ENCODE measurements around the gene TTYH1. TPM values are rescaled to one million over a fixed set of nuclear protein-coding genes. Genes with fewer than 3 reads are reported as not detected.
A peak's percentile ranks its signal among the peaks of the same experiment; 100 is the strongest.

The TTYH1 gene
- total and polyA plus RNA-seq, 9 of the 15 experiments (the other 6 are each of a cell fraction or from before 2014, with no cell fraction given) = 0.08 TPM; not detected in 8

- TF ChIP-seq, protein P1, sequence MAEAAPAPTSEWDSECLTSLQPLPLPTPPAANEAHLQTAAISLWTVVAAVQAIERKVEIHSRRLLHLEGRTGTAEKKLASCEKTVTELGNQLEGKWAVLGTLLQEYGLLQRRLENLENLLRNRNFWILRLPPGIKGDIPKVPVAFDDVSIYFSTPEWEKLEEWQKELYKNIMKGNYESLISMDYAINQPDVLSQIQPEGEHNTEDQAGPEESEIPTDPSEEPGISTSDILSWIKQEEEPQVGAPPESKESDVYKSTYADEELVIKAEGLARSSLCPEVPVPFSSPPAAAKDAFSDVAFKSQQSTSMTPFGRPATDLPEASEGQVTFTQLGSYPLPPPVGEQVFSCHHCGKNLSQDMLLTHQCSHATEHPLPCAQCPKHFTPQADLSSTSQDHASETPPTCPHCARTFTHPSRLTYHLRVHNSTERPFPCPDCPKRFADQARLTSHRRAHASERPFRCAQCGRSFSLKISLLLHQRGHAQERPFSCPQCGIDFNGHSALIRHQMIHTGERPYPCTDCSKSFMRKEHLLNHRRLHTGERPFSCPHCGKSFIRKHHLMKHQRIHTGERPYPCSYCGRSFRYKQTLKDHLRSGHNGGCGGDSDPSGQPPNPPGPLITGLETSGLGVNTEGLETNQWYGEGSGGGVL (CRISPR knock-in tag; IDR thresholded peaks at IDR 0.05) = no peak
- TF ChIP-seq RBM22 (IDR thresholded peaks at IDR 0.05; ENCODE audit: low read depth, low read length, poor library complexity, severe bottlenecking) = no peak
- no peak for TF ChIP-seq CHD2 (IDR thresholded peaks at IDR 0.05; ENCODE audit: low read depth, low read length)
- TF ChIP-seq, protein P2, sequence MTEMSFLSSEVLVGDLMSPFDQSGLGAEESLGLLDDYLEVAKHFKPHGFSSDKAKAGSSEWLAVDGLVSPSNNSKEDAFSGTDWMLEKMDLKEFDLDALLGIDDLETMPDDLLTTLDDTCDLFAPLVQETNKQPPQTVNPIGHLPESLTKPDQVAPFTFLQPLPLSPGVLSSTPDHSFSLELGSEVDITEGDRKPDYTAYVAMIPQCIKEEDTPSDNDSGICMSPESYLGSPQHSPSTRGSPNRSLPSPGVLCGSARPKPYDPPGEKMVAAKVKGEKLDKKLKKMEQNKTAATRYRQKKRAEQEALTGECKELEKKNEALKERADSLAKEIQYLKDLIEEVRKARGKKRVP (CRISPR knock-in tag; IDR thresholded peaks at IDR 0.05) = no peak
- TF ChIP-seq E2F3 (CRISPR knock-in tag; IDR thresholded peaks at IDR 0.05) = no peak
- TF ChIP-seq ZNF274 (IDR thresholded peaks at IDR 0.05; ENCODE audit: borderline replicate concordance, low read depth, low read length) = no peak
- TF ChIP-seq SLC30A9 (CRISPR knock-in tag; IDR thresholded peaks at IDR 0.05) = no peak
- TF ChIP-seq HCFC1 (IDR thresholded peaks at IDR 0.05; ENCODE audit: low read depth, low read length) = peak; percentile 68
- TF ChIP-seq GATA2 (CRISPR knock-in tag; IDR thresholded peaks at IDR 0.05) = no peak
- TF ChIP-seq ZC3H11A (IDR thresholded peaks at IDR 0.05; ENCODE audit: low read depth, low read length) = no peak
- no peak for TF ChIP-seq EHMT2 (IDR thresholded peaks at IDR 0.05)
- no peak for TF ChIP-seq ZNF57 (CRISPR knock-in tag; IDR thresholded peaks at IDR 0.05)
- no peak for TF ChIP-seq CREBBP (IDR thresholded peaks at IDR 0.05; ENCODE audit: low read depth, low read length)
- TF ChIP-seq JUND (IDR thresholded peaks at IDR 0.05; ENCODE audit: borderline replicate concordance, low read depth, low read length) = no peak
- no peak for TF ChIP-seq JUND (tag; IDR thresholded peaks at IDR 0.05; ENCODE audit: borderline replicate concordance, low read depth, low read length)
- TF ChIP-seq ZNF239 (CRISPR knock-in tag; IDR thresholded peaks at IDR 0.05) = no peak
- TF ChIP-seq DACH1 (IDR thresholded peaks at IDR 0.05; ENCODE audit: partially characterized antibody) = no peak
- no peak for TF ChIP-seq DIDO1 (tag; IDR thresholded peaks at IDR 0.05; ENCODE audit: low read depth)
- 0 out of 4 replicates have a peak, but pooled peaks of 1 of the 2 experiments have one; percentile 27 for TF ChIP-seq KDM4B (IDR thresholded peaks at IDR 0.05; ENCODE audit: borderline replicate concordance in 2 of 2, low read depth in 1 of 2)
- peak; percentile 85; the same call in 1 of the 2 replicates for TF ChIP-seq TOE1 (IDR thresholded peaks at IDR 0.05; ENCODE audit: borderline replicate concordance)
- no peak for TF ChIP-seq TOE1 (CRISPR knock-in tag; IDR thresholded peaks at IDR 0.05; ENCODE audit: borderline replicate concordance, low read depth)
- TF ChIP-seq SIX5 (IDR thresholded peaks at IDR 0.05; ENCODE audit: borderline replicate concordance in 1 of 2, insufficient read depth in 1 of 2, low read depth in 1 of 2, low read length in 2 of 2) = no peak
- no peak for TF ChIP-seq BRD9 (IDR thresholded peaks at IDR 0.05; ENCODE audit: low read depth, partially characterized antibody)
- TF ChIP-seq MIER1 (IDR thresholded peaks at IDR 0.05; ENCODE audit: low read depth) = no peak
- TF ChIP-seq MEIS2 (IDR thresholded peaks at IDR 0.05; ENCODE audit: partially characterized antibody) = no peak
- TF ChIP-seq BRD4 (IDR thresholded peaks at IDR 0.05) = no peak
Measured at GRCh38 chr19:54464630-54465425, 49.6 kb downstream of the TTYH1 start (continued).

All from K562 (cell line).